ENCODE results near the gene PCDH18. TPM values are rescaled to one million over a fixed set of nuclear protein-coding genes. Genes with fewer than 3 reads are reported as not detected.

PCDH18 gene, protein sequence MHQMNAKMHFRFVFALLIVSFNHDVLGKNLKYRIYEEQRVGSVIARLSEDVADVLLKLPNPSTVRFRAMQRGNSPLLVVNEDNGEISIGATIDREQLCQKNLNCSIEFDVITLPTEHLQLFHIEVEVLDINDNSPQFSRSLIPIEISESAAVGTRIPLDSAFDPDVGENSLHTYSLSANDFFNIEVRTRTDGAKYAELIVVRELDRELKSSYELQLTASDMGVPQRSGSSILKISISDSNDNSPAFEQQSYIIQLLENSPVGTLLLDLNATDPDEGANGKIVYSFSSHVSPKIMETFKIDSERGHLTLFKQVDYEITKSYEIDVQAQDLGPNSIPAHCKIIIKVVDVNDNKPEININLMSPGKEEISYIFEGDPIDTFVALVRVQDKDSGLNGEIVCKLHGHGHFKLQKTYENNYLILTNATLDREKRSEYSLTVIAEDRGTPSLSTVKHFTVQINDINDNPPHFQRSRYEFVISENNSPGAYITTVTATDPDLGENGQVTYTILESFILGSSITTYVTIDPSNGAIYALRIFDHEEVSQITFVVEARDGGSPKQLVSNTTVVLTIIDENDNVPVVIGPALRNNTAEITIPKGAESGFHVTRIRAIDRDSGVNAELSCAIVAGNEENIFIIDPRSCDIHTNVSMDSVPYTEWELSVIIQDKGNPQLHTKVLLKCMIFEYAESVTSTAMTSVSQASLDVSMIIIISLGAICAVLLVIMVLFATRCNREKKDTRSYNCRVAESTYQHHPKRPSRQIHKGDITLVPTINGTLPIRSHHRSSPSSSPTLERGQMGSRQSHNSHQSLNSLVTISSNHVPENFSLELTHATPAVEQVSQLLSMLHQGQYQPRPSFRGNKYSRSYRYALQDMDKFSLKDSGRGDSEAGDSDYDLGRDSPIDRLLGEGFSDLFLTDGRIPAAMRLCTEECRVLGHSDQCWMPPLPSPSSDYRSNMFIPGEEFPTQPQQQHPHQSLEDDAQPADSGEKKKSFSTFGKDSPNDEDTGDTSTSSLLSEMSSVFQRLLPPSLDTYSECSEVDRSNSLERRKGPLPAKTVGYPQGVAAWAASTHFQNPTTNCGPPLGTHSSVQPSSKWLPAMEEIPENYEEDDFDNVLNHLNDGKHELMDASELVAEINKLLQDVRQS
- 47.0 and 67.9 TPM in 2 replicates for total RNA-seq

DNA sequence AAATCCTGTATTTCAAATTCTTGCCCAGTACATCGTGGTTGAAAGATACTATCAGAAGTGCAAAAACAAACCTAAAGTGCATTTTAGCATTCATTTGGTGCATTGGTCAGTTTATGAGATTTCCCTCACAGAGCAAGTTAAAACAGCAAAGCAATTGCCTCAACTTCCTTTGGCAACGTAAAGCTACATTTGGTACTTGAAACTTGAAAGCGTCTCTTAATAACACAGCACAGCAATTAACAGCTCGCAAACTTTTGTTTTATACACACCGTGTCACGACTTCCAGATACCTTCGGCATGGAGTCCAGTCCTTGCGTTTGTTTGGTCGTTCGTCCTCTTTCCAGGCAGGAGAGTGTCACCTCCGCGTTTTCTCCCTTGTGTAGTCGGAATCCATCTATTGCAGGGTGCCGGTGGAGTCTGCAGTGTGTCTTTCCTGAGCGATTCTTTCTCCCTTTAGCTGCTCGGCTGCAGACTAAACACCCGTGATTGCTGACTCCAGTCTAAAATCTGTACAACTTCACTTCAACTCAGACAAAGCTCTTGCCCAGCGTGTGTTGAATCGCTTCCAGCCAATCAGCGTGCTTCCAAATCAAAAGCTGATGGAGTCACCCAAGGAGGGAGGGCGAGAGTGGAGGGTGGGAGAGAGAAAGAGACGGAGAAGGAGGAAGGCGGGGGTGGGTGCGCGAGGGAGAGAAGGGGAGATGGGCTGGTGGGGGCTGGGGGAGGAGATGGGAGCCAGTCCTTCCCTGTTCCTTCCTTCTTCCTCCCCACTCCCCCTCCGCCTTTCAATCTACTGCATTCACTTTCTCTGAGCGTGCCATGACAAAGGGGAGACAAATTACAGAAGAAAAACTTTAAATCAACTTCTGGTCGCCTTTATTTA is at the start of gene PCDH18:
Gene PCDH18, minus strand, starts transcription at position 509 of the 883 bp plus-strand sequence. Its CDS starts 406 bp downstream, at position 103.

All from regular cardiac myocyte (primary cell).